BJ (cell line): ENCODE results near the gene TMEM239. TPM values are rescaled to one million over a fixed set of nuclear protein-coding genes. Genes with fewer than 3 reads are reported as not detected.

ENCODE experiments used
- CTCF ChIA-PET: fragments of 350-600 bp; formaldehyde crosslinking; extraction: SDS; loops from one replicate; lab custom pipeline; 2021; ENCODE audit warnings: antibody characterized with exemption, inconsistent platforms; lab: Yijun Ruan, JAX
- POLR2A ChIA-PET: fragments of 300-600 bp; sonication (Branson Sonifier 250); formaldehyde crosslinking; extraction: SDS; loops from one replicate; lab custom pipeline; 2021; ENCODE audit warnings: antibody characterized with exemption; lab: Charles Lee
- DNase-seq: peaks from one replicate; pipeline ENCODE4 v3.0.0-alpha.2; 2011; ENCODE audit warnings: low read depth
- H3K27me3 ChIP-seq: 2 replicates; pipeline ENCODE4 v1.6.0; 2011; ENCODE audit warnings: low read length; ENCODE audit not compliant: control insufficient read depth, insufficient read depth
- H3K36me3 ChIP-seq: 2 replicates; pipeline ENCODE4 v1.5.1; 2011; ENCODE audit warnings: low read length; ENCODE audit not compliant: control insufficient read depth, insufficient read depth
- H3K4me3 ChIP-seq: 2 replicates; pipeline ENCODE4 v1.5.1; 2011; ENCODE audit warnings: low read depth, mild to moderate bottlenecking, control low read depth, low read length
- polyA plus RNA-seq: library from polyadenylated mRNA; depleted of rRNA; stranded (reverse); fragments of >200 nt; gene quantifications from 2 replicates; pipeline ENCODE4 v1.2.3, GENCODE V29; 2011
- TF ChIP-seq, protein P1 (sequence below): IDR thresholded peaks from 2 replicates; pipeline ENCODE4 v1.5.1; 2011; ENCODE audit warnings: low read depth, mild to moderate bottlenecking, control low read depth, inconsistent platforms, low read length, moderate library complexity; ENCODE audit not compliant: insufficient read depth

TMEM239 gene
- polyA plus RNA-seq, 1 experiment: not detected

DNA sequence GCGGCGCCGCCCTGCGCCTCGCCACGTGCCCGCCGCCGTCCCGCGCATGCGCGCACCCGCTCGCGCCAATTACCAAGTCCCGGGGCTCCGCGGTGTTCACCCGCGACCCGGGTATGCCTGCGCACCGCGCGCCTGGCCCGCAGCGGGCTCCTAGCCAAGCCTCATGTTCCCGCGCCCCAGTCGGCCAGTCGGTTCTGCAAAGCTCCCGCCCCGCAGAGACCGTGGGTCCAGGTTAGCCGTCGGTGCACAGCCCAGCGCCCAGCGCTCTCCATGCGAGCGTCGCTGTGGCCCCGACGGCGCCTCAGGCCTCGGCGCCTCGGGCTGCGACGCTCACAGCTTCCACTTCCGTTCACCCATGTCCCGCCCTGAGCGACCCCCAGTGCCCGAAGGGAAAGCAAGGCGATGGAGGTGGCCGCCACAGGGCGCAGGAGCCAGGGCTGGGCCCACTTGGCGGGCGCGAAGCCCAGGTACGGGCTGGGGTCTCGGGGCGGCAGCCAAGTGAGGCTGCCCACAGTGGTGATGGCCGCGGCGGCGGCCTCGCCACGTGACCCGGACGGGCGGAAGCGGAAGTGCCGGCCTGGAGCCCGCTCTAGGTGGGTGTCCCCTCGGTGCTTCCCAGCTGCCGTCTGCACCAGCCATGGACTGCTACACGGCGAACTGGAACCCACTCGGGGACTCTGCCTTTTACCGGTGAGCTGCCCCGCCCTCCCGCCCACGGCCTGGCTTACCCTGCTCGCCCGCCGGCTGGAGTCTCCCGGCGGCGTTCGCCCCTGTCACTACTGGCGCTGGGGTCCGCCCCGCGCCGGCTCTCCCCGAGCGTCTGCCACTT is 24.2 kb downstream of the TMEM239 start, which contains the start of the genes PCED1A and VPS16:
Gene PCED1A (minus strand): TSS at position 518 of the 829 bp plus-strand sequence. CDS start 743 bp downstream, outside the sequence.
Gene VPS16 (plus strand): TSS at position 608 of the 829 bp plus-strand sequence. CDS start 30 bp downstream, at position 638.
- peak within 1 kb of the TSS; percentile 89 for H3K4me3 ChIP-seq

DNA sequence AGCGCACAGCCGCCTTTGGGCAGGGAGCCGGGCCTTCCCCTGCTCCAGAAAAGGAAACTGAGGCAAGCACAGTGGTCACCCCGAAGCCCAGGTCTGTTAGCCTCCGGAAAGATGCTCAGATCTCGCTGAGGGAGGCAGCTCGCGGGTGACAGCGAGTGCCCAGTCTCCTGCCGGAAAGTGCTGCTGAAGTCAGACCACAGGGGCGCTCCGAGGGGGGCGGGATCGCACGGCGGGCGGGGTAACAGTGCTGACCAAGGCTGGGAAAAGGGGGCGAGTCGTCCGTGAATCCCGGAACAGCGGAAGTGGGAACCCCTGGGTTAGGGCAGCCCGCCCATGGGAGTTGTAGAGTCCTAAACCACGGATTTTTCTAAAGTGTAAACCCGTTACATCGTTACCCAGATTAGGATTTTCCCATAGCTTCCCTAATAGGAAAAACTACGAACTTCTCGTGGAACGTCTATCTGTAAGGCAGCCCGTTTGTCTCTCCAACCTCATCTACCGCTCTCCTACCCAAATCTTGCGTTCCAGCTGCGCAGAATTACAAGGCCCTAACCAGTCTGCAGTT is 24.9 kb downstream of the TMEM239 start:
- DNase-seq: no peak
- ChIA-PET CTCF (interaction anchor here (0.9 to 4.3 kb wide), 3 partner anchors 79 to 89 kb away, joined by 3 to 26 read pairs (median 4); no protein-coding TSS in a partner anchor), POLR2A (interaction anchor here (1.3 kb wide), 1 partner anchor 9 kb away, joined by 3 read pairs; no protein-coding TSS in a partner anchor)
- H3K27me3 ChIP-seq: no peaks in the 10 kb centered on the region
- TF ChIP-seq, protein P1, sequence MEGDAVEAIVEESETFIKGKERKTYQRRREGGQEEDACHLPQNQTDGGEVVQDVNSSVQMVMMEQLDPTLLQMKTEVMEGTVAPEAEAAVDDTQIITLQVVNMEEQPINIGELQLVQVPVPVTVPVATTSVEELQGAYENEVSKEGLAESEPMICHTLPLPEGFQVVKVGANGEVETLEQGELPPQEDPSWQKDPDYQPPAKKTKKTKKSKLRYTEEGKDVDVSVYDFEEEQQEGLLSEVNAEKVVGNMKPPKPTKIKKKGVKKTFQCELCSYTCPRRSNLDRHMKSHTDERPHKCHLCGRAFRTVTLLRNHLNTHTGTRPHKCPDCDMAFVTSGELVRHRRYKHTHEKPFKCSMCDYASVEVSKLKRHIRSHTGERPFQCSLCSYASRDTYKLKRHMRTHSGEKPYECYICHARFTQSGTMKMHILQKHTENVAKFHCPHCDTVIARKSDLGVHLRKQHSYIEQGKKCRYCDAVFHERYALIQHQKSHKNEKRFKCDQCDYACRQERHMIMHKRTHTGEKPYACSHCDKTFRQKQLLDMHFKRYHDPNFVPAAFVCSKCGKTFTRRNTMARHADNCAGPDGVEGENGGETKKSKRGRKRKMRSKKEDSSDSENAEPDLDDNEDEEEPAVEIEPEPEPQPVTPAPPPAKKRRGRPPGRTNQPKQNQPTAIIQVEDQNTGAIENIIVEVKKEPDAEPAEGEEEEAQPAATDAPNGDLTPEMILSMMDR: no peak
- peaks cover 7% of the 10 kb centered on the region for H3K36me3 ChIP-seq
- H3K4me3 ChIP-seq: peak overlapping the region; percentile 89

More for the DNA sequence above, 24.2 kb downstream of the TMEM239 start, which contains the start of the genes PCED1A and VPS16:
- no peaks in the 10 kb centered on the region for H3K27me3 ChIP-seq
- CTCF ChIA-PET: interaction anchor here (0.8 to 4.3 kb wide), 5 partner anchors 10 to 89 kb away, joined by 3 to 26 read pairs (median 3); no protein-coding TSS in a partner anchor
- POLR2A ChIA-PET: interaction anchor here (1.3 kb wide), 1 partner anchor 8 kb away, joined by 3 read pairs; no protein-coding TSS in a partner anchor
- peaks cover 9% of the 10 kb centered on the region for H3K36me3 ChIP-seq
- TF ChIP-seq, protein P1: no peak
- DNase-seq: peak; percentile 24

DNA sequence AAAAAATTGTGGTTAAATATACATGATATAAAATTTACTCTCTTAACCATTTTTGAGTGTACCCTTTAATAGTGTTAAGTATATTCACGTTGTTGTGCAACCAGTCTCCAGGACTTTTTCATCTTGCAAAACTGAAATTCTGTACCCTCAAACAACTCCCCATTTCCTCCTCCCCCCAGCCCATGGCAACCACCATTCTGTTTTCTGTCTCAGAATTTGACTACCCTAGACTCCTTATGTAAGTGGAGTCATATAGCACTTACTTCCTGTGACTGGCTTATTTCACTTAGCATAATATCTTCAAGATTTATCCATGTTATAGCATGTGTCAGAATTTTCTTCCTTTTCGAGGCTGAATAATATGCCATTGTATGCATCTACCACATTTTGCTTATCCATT is 29.4 kb downstream of the TMEM239 start:
- TF ChIP-seq, protein P1: no peak
- CTCF ChIA-PET: interaction anchor here (0.9 kb wide), 1 partner anchor 14 kb away, joined by 3 read pairs; no protein-coding TSS in a partner anchor
- H3K27me3 ChIP-seq: no peaks in the 10 kb centered on the region
- POLR2A ChIA-PET: interaction anchor here (0.6 kb wide), 1 partner anchor 9 kb away, joined by 4 read pairs; no protein-coding TSS in a partner anchor
- H3K36me3 ChIP-seq: no peaks in the 10 kb centered on the region; the same call in 1 of the 2 replicates
- no peak overlapping the region for H3K4me3 ChIP-seq
- no peak for DNase-seq

DNA sequence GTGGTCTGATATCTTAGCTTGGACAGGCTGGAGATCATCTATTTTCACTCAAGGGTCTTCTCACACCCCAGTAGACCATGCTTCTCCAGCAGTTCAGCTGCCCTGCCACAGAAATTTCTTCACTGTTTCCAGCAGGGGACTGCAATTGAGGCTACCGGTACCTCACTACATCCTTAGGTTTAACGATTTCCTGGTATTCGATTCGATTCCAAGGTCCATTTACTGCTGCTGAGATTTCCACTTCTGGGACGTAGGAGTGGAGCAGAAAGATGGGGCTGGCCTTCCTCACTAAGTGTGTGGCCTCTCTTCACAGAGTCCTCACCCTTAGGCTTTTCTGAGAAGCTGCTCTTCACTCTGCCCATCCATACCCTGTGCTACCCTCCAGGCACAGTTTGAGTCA is 30.5 kb downstream of the TMEM239 start:
- POLR2A ChIA-PET: no interaction called here
- H3K27me3 ChIP-seq: no peaks in the 10 kb centered on the region
- CTCF ChIA-PET: no interaction called here
- TF ChIP-seq, protein P1: no peak
- no peak overlapping the region for H3K4me3 ChIP-seq
- no peaks in the 10 kb centered on the region; the same call in 1 of the 2 replicates for H3K36me3 ChIP-seq
- DNase-seq: no peak
